DOHH2 (cell line): ENCODE data around the gene EPHB2.

Experiments
- EZH2phosphoT487 ChIP-seq: fragments of 200-600 bp; sonication (generic); IDR thresholded peaks from 2 replicates; pipeline ENCODE4 v1.6.1; 2017; ENCODE audit warnings: borderline replicate concordance, mild to moderate bottlenecking, antibody characterized with exemption, low read length, moderate library complexity, mixed read lengths
- TF ChIP-seq, protein P1 (sequence below): fragments of 200-600 bp; sonication (generic); IDR thresholded peaks from one replicate; pipeline ENCODE4 v1.5.1; 2014; ENCODE audit warnings: antibody characterized with exemption, mild to moderate bottlenecking, low read depth, low read length; ENCODE audit not compliant: poor library complexity, severe bottlenecking

DNA sequence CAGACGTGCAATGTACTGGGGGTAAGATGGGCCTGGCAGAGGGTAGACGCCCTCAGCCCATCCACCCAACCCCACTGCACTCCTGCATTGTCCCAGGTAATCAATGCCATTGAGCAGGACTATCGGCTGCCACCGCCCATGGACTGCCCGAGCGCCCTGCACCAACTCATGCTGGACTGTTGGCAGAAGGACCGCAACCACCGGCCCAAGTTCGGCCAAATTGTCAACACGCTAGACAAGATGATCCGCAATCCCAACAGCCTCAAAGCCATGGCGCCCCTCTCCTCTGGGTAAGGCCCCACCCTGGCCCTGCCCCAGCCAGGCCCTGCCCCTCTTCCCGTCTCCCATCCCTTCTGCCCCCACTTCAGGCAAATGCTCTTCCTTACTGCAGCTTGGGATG, 199.6 kb downstream of the EPHB2 start:
- TF ChIP-seq, protein P1, sequence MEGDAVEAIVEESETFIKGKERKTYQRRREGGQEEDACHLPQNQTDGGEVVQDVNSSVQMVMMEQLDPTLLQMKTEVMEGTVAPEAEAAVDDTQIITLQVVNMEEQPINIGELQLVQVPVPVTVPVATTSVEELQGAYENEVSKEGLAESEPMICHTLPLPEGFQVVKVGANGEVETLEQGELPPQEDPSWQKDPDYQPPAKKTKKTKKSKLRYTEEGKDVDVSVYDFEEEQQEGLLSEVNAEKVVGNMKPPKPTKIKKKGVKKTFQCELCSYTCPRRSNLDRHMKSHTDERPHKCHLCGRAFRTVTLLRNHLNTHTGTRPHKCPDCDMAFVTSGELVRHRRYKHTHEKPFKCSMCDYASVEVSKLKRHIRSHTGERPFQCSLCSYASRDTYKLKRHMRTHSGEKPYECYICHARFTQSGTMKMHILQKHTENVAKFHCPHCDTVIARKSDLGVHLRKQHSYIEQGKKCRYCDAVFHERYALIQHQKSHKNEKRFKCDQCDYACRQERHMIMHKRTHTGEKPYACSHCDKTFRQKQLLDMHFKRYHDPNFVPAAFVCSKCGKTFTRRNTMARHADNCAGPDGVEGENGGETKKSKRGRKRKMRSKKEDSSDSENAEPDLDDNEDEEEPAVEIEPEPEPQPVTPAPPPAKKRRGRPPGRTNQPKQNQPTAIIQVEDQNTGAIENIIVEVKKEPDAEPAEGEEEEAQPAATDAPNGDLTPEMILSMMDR, result no peak
- no peak for TF ChIP-seq EZH2phosphoT487
